NCI-H510A (cell line): ENCODE data around the gene OOSP4B.
"Not testable (repeated sequence)": the region's sequence is repeated elsewhere in the genome, so short reads cannot be mapped to it uniquely, and the experiment has no call there.

Experiments used
- DNase-seq: peaks from one replicate; lab custom pipeline; 2025; lab: John Stamatoyannopoulos, UW

OOSP4B gene

DNA sequence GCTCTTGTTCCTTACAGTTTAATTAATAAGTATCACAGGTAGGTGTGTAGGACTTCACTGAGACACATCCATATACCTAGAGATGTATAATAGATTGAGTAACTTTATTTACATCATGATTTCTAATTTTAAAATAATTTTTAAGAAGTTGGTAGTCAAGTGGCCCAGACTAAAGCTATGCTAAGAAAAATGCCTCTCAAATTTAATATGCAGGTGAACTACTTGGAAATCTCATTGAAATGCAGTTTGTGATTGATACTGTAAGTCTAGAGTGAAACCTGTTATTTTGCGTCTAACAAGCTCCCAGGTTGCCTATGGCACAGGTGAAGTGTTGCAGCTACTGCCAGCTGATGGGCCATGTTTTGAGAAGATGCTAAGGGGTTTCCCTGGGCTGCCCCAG is at the start of gene OOSP4B:
Gene OOSP4B, plus strand, starts transcription at position 301 of the 400 bp plus-strand sequence.
- no peak for DNase-seq

DNA sequence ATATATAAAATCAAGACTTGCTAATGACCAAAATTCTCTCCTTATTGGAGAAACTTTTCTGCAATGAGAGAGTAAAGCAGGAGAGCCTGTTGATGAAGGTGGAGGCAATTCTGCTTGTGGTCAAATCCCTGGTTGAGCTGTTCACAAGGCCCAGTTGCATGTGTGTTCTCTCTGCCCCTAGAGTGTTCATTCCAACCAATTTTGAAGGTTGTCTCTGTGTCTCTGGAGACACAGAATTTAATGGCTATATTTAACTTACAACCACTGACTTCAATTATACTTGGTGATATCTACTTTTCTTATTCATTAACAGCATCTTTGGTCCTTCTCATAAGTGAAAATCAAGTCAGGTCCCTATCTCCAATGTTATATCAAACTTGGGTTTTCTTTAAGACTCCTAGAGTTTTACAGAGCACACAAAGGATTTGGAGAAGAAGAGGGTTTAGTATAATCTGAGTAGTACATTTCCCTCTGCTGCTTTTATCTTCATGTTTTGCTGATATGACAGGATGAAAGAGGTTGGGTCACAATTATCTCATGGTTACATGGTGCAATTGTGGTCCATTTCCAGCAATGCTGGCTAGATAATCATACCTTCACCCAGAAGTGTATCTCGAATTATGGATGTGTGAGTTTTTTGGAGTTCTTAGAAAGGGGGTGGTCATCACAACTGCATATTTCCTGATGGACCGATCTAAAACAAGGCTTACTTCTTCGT is 49.1 kb upstream of the OOSP4B start:
- no peak for DNase-seq

DNA sequence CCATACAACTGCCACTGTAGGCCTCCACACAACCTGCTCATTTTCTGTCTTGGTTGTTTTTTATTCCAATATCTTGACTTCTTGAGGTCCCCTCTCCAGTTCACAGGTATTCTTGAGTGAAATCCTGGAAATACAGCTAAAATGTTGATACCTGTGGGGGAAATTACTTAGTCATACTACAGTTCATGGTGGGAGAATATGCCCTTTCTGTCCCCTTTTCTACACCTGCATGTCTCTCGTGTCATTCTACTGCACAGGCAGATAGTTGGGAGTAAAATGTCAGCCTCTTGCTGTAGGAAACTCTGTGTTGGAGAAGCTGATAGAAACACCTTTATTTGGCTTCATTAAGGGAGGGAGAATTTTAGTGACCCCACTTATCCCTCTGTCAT is 48.6 kb upstream of the OOSP4B start:
- no peak for DNase-seq

DNA sequence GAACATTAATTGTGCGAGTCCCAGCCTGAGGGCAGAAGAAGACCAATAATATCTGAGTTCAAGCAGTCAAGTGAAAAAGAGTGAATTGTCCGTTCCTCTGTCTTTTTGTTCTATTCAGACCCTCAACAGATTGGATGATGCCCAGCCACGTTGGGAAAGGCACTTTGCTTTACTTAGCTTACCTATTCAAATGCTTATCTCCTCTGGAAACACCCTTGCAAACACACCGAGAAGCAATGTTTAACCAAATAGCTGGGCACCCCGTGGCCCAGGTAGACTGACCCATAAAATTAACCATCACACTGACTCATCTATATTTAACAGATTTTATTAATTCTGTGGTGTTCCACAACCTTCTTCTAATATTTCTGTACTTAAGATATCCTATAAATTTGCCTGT is 43.9 kb upstream of the OOSP4B start:
- DNase-seq, result no peak

DNA sequence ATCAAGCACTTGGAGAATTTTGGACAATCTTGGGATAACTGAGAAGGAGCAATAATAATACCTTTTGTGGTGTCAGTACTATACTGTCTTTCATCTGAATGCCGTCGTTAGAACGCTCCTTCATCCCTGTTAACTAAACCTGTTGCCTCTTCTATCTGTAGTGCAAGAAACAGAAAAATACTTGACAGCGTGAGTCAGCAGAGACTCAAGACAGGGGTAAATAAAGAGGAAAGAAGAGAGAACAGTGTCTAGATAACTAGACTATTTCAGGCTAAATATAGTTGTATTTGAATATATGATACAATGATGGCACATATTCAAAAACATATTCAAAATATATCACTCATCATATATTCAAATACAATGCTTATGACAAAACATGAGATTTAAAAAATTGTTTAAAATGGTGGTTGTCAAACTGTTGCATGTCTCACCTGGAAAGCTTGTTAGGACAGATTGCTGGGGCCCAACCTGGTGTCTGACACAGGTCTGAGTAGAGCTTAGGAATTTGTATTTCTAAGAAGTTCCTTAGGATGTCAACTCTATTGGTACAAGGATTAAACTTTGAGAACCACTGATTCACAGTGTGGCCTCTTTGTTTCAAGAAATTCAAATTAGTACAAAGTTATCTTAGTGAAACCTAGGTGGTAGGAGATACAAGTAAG is 35.7 kb upstream of the OOSP4B start:
- no peak for DNase-seq

GRCh38 chr11:59982037-59982436 is 34.9 kb upstream of the OOSP4B start:
- DNase-seq, result not testable (repeated sequence)

- no peak for DNase-seq
Observed at GRCh38 chr11:59983212-59983611, 33.8 kb upstream of the OOSP4B start.

GRCh38 chr11:59984368-59984767 is 32.6 kb upstream of the OOSP4B start:
- DNase-seq, result no peak

DNA sequence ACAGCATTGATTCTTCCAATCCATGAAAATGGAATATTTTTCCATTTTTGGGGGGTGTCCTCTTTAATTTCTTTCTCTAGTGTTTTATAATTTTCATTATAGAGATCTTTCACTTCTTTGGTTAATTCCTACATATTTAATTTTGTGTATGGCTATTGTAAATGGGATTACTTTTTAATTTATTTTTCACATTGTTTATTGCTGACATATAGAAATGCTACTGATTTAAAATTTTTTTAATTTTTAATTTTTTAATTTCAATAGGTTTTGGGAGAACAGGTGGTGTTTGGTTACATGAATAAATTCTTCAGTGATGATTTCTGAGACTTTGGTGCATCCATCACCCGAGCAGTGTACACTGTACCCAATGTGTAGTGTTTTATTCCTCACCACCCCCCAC is 26.6 kb upstream of the OOSP4B start:
- DNase-seq, result no peak

GRCh38 chr11:59992425-59992824 is 24.6 kb upstream of the OOSP4B start:
- no peak for DNase-seq

DNA sequence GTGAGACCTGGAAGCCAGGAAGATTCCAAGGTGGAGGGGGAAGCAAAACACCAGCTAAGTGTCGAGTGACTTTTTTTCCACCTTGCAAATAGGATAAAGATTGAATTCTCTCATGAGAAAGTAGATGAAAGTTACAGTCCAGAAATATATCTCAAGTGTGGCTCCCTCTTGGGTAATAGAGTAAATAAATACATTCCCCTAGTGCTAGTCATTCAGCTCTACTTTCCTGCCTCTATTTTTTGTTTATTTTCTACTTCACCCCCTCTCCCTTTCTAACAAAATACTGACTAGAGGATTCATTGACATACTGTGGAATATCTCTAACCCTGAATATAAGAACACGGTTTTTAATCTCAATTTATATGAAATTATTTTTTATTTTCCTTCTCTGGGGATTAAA is 19.2 kb upstream of the OOSP4B start:
- DNase-seq, result no peak

- DNase-seq, result no peak
Observed at GRCh38 chr11:59999691-60000090, 17.3 kb upstream of the OOSP4B start.

GRCh38 chr11:60003729-60004128 is 13.3 kb upstream of the OOSP4B start:
- DNase-seq, result no peak

GRCh38 chr11:60005360-60005759 is 11.6 kb upstream of the OOSP4B start:
- DNase-seq, result no peak

- DNase-seq, result no peak
Observed at GRCh38 chr11:60018058-60018457, 1.1 kb downstream of the OOSP4B start.

DNA sequence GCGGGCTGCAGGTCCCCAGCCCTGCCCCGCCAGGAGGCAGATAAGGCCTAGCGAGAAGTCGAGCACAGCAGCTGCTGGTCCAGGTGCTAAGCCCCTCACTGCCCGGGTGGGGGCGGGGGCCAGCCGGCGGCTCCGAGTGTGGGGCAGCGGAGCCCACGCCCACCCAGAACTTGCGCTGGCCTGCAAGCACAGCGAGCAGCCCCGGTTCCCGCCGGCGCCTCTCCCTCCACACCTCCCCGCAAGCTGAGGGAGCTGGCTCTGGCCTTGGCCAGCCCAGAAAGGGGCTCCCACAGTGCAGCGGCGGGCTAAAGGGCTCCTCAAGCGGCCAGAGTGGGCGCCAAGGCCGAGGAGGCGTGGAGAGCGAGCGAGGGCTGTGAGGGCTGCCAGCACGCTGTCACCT is 3.4 kb downstream of the OOSP4B start:
- not testable (repeated sequence) for DNase-seq

DNA sequence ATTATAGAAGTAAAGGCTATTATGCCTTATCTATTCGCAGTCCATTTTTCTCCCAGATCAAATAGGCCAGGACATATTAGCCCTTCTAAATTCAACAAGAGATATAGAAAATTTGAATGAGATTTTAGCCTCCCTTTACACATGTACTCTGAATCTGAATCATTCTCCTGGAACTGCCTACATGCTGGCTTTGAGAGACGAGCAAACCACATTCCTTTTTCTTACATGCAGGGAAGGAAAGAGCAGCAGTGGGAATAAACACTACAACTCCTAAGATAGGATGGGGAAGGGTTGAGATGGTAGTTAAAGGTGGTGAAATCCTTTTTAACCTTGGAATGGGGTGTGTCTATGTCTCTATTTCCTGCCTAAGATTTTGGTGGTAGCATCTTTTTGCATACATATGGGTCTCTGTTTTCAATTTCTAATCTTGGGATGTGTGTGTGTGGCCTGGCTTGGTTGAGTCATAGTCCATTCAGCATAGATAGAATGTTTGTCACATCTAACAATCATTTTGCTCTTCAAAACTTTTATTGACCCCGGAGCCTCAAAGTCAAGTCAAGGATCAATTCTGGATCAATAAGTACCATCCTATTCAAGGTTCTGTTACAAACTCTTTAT is 12.1 kb downstream of the OOSP4B start:
- no peak for DNase-seq

GRCh38 chr11:60040109-60040508 is 23.1 kb downstream of the OOSP4B start, which contains the start of gene OOSP2:
OOSP2 (plus strand) TSS chr11:60040409; CDS start chr11:60040460, 51 bp downstream.
- no peak for DNase-seq

- not testable (repeated sequence) for DNase-seq
Observed at GRCh38 chr11:60050422-60050821, 33.4 kb downstream of the OOSP4B start.

DNA sequence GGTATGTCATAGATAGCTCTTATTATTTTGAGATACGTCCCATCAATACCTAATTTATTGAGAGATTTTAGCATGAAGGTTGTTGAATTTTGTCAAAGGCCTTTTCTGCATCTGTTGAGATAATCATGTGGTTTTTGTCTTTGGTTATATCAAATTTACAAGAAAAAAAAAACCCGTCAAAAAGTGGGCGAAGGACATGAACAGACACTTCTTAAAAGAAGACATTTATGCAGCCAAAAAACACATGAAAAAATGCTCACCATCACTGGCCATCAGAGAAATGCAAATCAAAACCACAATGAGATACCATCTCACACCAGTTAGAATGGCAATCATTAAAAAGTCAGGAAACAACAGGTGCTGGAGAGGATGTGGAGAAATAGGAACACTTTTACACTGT is 33.9 kb downstream of the OOSP4B start:
- not testable (repeated sequence) for DNase-seq

- no peak for DNase-seq
Observed at GRCh38 chr11:60056349-60056969, 39.5 kb downstream of the OOSP4B start, which contains the start of gene MS4A3. MS4A3 (plus strand) TSS chr11:60056665; CDS start chr11:60061161, 4,496 bp downstream.

DNA sequence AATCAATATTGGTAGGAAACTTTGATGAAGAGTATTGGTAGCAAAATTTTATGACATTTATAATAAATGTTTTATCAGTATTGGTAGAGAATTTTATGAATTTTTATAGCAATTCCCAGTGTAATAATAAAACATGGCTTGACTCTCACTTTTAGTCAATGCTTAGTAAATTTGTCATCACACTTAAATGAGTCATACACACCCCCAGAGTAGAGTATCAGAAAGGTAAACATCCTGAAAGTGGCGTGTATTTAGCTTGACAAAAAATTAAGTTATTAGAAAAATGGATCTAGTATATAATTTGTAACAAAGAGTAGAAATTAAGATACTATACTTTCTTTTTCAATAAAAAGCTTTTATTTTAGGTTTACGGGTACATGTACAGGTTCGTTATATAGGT is 42.1 kb downstream of the OOSP4B start:
- DNase-seq, result no peak
